H1 (cell line): ENCODE data around the gene RASGEF1C. TPM values are rescaled to one million over a fixed set of nuclear protein-coding genes. Genes with fewer than 3 reads are reported as not detected.

Experiments used
- CTCF ChIA-PET: fragments of 300-600 bp; sonication (Branson Sonifier 250); formaldehyde crosslinking; loops from one replicate; lab custom pipeline; 2021; ENCODE audit not compliant: partially characterized antibody; lab: Charles Lee
- POLR2A ChIA-PET: fragments of 300-600 bp; sonication (Branson Sonifier 250); formaldehyde crosslinking; loops from one replicate; lab custom pipeline; 2021; ENCODE audit warnings: inconsistent platforms; ENCODE audit not compliant: partially characterized antibody; lab: Charles Lee
- DNase-seq, 2 experiments: peaks; one replicate each; pipeline versions ENCODE4 v3.0.0 to v3.0.0-alpha.2; 2010 to 2022; ENCODE audit warnings: low spot score in 2 of 2, low read depth in 1 of 2, mixed read lengths in 1 of 2
- FAIRE-seq: peaks from 2 replicates; lab custom pipeline; 2011; peaks lifted over from hg19 to GRCh38; lab: Jason Lieb, UNC
- H2AFZ ChIP-seq: 2 replicates; pipeline ENCODE4 v1.8.1; 2012; ENCODE audit warnings: low read length, inconsistent platforms
- H2AK5ac ChIP-seq: 2 replicates; pipeline ENCODE4 v1.6.1; 2013; ENCODE audit warnings: low read depth, low read length
- H2BK120ac ChIP-seq: replicated peaks from 2 replicates; pipeline ENCODE3; 2013; ENCODE audit warnings: low read depth, low read length, inconsistent platforms
- H2BK12ac ChIP-seq: 2 replicates; pipeline ENCODE4 v1.6.1; 2013; ENCODE audit warnings: low read depth, low read length
- H2BK15ac ChIP-seq: 2 replicates; pipeline ENCODE4 v1.6.1; 2013; ENCODE audit warnings: low read length
- H2BK20ac ChIP-seq: 2 replicates; pipeline ENCODE4 v1.6.1; 2013; ENCODE audit warnings: low read length
- H2BK5ac ChIP-seq: 2 replicates; pipeline ENCODE4 v1.6.1; 2013; ENCODE audit warnings: low read depth, low read length
- H3K14ac ChIP-seq: 2 replicates; pipeline ENCODE4 v1.6.1; 2013; ENCODE audit warnings: inconsistent platforms; ENCODE audit not compliant: insufficient read length
- H3K18ac ChIP-seq: 2 replicates; pipeline ENCODE4 v1.6.1; 2013; ENCODE audit warnings: low read length; ENCODE audit errors: extremely low read depth
- H3K23ac ChIP-seq: 2 replicates; pipeline ENCODE4 v1.6.1; 2013; ENCODE audit warnings: inconsistent platforms; ENCODE audit not compliant: insufficient read length
- H3K23me2 ChIP-seq: 2 replicates; pipeline ENCODE4 v1.6.1; 2013; ENCODE audit warnings: low read depth, low read length
- H3K27ac ChIP-seq: 2 replicates; pipeline ENCODE4 v1.6.1; 2011; ENCODE audit warnings: low read depth, low read length, inconsistent platforms
- H3K27me3 ChIP-seq, 4 experiments: replicated peaks in 1 of 4; 1 replicate in 1 of 4; 2 replicates in 3 of 4; pipeline versions ENCODE4 v1.6.1 to v1.8.1; 2011 to 2013; ENCODE audit warnings: low read length in 3 of 4, mild to moderate bottlenecking in 3 of 4, inconsistent platforms in 2 of 4, mixed read lengths in 2 of 4, moderate library complexity in 1 of 4; ENCODE audit not compliant: control insufficient read depth in 3 of 4, insufficient read depth in 3 of 4; ENCODE audit errors: extremely low read depth in 1 of 4
- H3K36me3 ChIP-seq, 4 experiments: 2 replicates each; pipeline versions ENCODE4 v1.6.1 to v1.8.1; 2011 to 2013; ENCODE audit warnings: mild to moderate bottlenecking in 4 of 4, low read length in 3 of 4, moderate library complexity in 2 of 4, control low read depth in 1 of 4, inconsistent platforms in 1 of 4; ENCODE audit not compliant: insufficient read depth in 4 of 4, control insufficient read depth in 2 of 4
- H3K4ac ChIP-seq: replicated peaks from 2 replicates; pipeline ENCODE3; 2013; ENCODE audit warnings: low read length, low read depth, mixed read lengths, inconsistent platforms; ENCODE audit not compliant: insufficient read length
- H3K4me1 ChIP-seq, 4 experiments: replicated peaks in 1 of 4; 1 replicate in 1 of 4; 2 replicates in 3 of 4; pipeline versions ENCODE4 v1.6.1 to v1.8.1; 2011 to 2013; ENCODE audit warnings: low read length in 3 of 4, inconsistent platforms in 2 of 4, mixed read lengths in 1 of 4; ENCODE audit not compliant: insufficient read depth in 4 of 4, control insufficient read depth in 3 of 4
- H3K4me2 ChIP-seq, 2 experiments: 2 replicates each; pipeline versions ENCODE4 v1.6.1 to v1.8.1; 2011 to 2013; ENCODE audit warnings: low read depth in 2 of 2, low read length in 2 of 2, control low read depth in 1 of 2, inconsistent platforms in 1 of 2, mild to moderate bottlenecking in 1 of 2; ENCODE audit not compliant: insufficient read depth in 1 of 2
- H3K4me3 ChIP-seq, 4 experiments: fragments of 200-600, 300-600 bp in 1 of 4; sonication (generic), shearing (Covaris generic), sonication (Bioruptor Twin) in 1 of 4; 2 replicates each; pipeline versions ENCODE4 v1.5.1 to v1.8.1; 2011 to 2016; ENCODE audit warnings: low read length in 4 of 4, low read depth in 3 of 4, control low read depth in 2 of 4, inconsistent platforms in 2 of 4, mild to moderate bottlenecking in 2 of 4, mixed read lengths in 1 of 4, moderate library complexity in 1 of 4; ENCODE audit not compliant: insufficient read depth in 2 of 4; ENCODE audit errors: extremely low read depth in 1 of 4
- H3K56ac ChIP-seq: replicated peaks from 2 replicates; pipeline ENCODE3; 2013; ENCODE audit warnings: low read depth, mild to moderate bottlenecking, mixed read lengths, low read length, inconsistent platforms; ENCODE audit not compliant: insufficient read length
- H3K79me1 ChIP-seq: 2 replicates; pipeline ENCODE4 v1.6.1; 2013; ENCODE audit warnings: low read depth, low read length, control low read depth
- H3K79me2 ChIP-seq, 2 experiments: 2 replicates each; pipeline versions ENCODE4 v1.6.1 to v1.8.1; 2012 to 2013; ENCODE audit warnings: low read length in 2 of 2, mild to moderate bottlenecking in 2 of 2, inconsistent platforms in 1 of 2; ENCODE audit not compliant: insufficient read depth in 2 of 2, control insufficient read depth in 1 of 2
- H3K9ac ChIP-seq, 4 experiments: replicated peaks in 1 of 4; 1 replicate in 1 of 4; 2 replicates in 3 of 4; pipeline versions ENCODE4 v1.6.1 to v1.8.1; 2011 to 2013; ENCODE audit warnings: low read depth in 3 of 4, low read length in 3 of 4, control low read depth in 2 of 4, mild to moderate bottlenecking in 2 of 4, moderate library complexity in 2 of 4, inconsistent platforms in 1 of 4; ENCODE audit errors: extremely low read depth in 1 of 4
- H3K9me3 ChIP-seq, 2 experiments: 2 replicates each; pipeline versions ENCODE4 v1.6.1 to v1.8.1; 2012 to 2013; ENCODE audit warnings: mild to moderate bottlenecking in 2 of 2, moderate library complexity in 2 of 2, control low read depth in 1 of 2, inconsistent platforms in 1 of 2, low read depth in 1 of 2, low read length in 1 of 2, mixed read lengths in 1 of 2; ENCODE audit not compliant: insufficient read depth in 2 of 2
- H4K20me1 ChIP-seq, 2 experiments: replicated peaks in 1 of 2; 2 replicates each; pipeline versions ENCODE3 to v1.8.1; 2011 to 2013; ENCODE audit warnings: inconsistent platforms in 2 of 2, low read length in 2 of 2, mild to moderate bottlenecking in 1 of 2; ENCODE audit not compliant: insufficient read depth in 2 of 2, control insufficient read depth in 1 of 2
- H4K5ac ChIP-seq: 2 replicates; pipeline ENCODE4 v1.6.1; 2013; ENCODE audit warnings: low read length, low read depth, mixed read lengths, inconsistent platforms; ENCODE audit not compliant: insufficient read length
- H4K8ac ChIP-seq: 2 replicates; pipeline ENCODE4 v1.8.0; 2013; ENCODE audit warnings: mild to moderate bottlenecking, moderate library complexity, low read length, inconsistent platforms; ENCODE audit not compliant: insufficient read depth; ENCODE audit errors: extremely low read depth
- H4K91ac ChIP-seq: replicated peaks from 2 replicates; pipeline ENCODE3; 2013; ENCODE audit warnings: low read length, mixed read lengths, inconsistent platforms; ENCODE audit not compliant: insufficient read length
- EGR1 ChIP-seq: IDR thresholded peaks from 2 replicates; pipeline ENCODE4 v1.6.1; 2011; ENCODE audit warnings: low read depth, low read length, borderline replicate concordance
- KDM4A ChIP-seq: IDR thresholded peaks from one replicate; pipeline ENCODE4 v1.7.1; 2012; ENCODE audit warnings: low read depth, mild to moderate bottlenecking, moderate library complexity, low read length, inconsistent platforms; ENCODE audit not compliant: severe bottlenecking
- NRF1 ChIP-seq: IDR thresholded peaks from 2 replicates; pipeline ENCODE4 v1.6.1; 2011; ENCODE audit warnings: mild to moderate bottlenecking, low read depth, low read length, improper control_type of control experiment
- PHF8 ChIP-seq: fragments of 200-600 bp; sonication (generic); conservative IDR thresholded peaks from 2 replicates; pipeline ENCODE4 v1.7.1; 2012; ENCODE audit warnings: low read depth, mild to moderate bottlenecking, inconsistent platforms, low read length, moderate library complexity
- RXRA ChIP-seq: IDR thresholded peaks from 2 replicates; pipeline ENCODE4 v1.6.1; 2011; ENCODE audit warnings: low read depth, mild to moderate bottlenecking, low read length, moderate library complexity; ENCODE audit not compliant: insufficient read depth
- ZNF274 ChIP-seq: IDR thresholded peaks from 2 replicates; pipeline ENCODE4 v1.7.0; 2012; ENCODE audit warnings: low read length, borderline replicate concordance; ENCODE audit errors: extremely low read depth
- WGBS, 2 experiments: shearing (Covaris generic) in 1 of 2; methylation state at CpG; one replicate each; pipeline versions ENCODE4 v1.1.6 to v1.1.7; 2013 to 2015; ENCODE audit warnings: low lambda C conversion rate in 2 of 2, mixed read lengths in 2 of 2, inconsistent platforms in 1 of 2, low coverage in 1 of 2, missing lambda C conversion rate in 1 of 2; ENCODE audit not compliant: insufficient replicate concordance in 2 of 2, insufficient coverage in 1 of 2, insufficient read length in 1 of 2; ENCODE audit errors: extremely low coverage in 1 of 2, missing lambda C conversion rate in 1 of 2; 5-methylcytosine and 5-hydroxymethylcytosine counted together
- polyA plus RNA-seq, 7 experiments: library from polyadenylated mRNA; depleted of rRNA in 3 of 7; stranded (reverse) in 5 of 7; unstranded in 2 of 7; fragments of >200 nt in 5 of 7; fragments of 200-250 nt in 2 of 7; gene quantifications; 1 replicate in 5 of 7; 2 replicates in 1 of 7; 4 replicates in 1 of 7; pipeline versions ENCODE4 v1.2.1 to v1.2.3, GENCODE V29; 2011 to 2013; ENCODE audit warnings: missing spikeins in 2 of 7, mixed read lengths in 2 of 7
- total RNA-seq: library from RNA; stranded (reverse); fragmentation: NEBNext Ultra II Directional; extraction: Animal tissue kit (Norgen Biotek cat#: 25700); gene quantifications from 2 replicates; pipeline ENCODE4 v1.2.1, GENCODE V29; 2021

Gene RASGEF1C
- total and polyA plus RNA-seq, 2 of the 8 experiments (the other 6 are each of a cell fraction or from before 2014, with no cell fraction given): 0.26 to 0.61 TPM

- H3K27me3 ChIP-seq: no peaks in the 10 kb centered on the region
- TF ChIP-seq RXRA (no peak), EGR1 (no peak), PHF8 (no peak), NRF1 (no peak), KDM4A (no peak), ZNF274 (no peak)
Observed at GRCh38 chr5:180180421-180180820, 28.6 kb downstream of the RASGEF1C start.

More at GRCh38 chr5:180180421-180180820, 28.6 kb downstream of the RASGEF1C start:
- Histone ChIP-seq H4K91ac (no peak overlapping the region), H3K56ac (no peak overlapping the region), H2AK5ac (no peak overlapping the region), H4K20me1 (peaks cover 0 to 2% of the 10 kb centered on the region in 2 experiments), H4K8ac (no peak overlapping the region; the same call in 1 of the 2 replicates), H3K79me2 (no peaks in the 10 kb centered on the region), H3K23me2 (no peaks in the 10 kb centered on the region), H3K14ac (no peak overlapping the region), H2AFZ (no peak overlapping the region), H3K79me1 (no peaks in the 10 kb centered on the region), H2BK120ac (no peak overlapping the region), H3K4me1 (peaks cover 0 to 7% (median 3%) of the 10 kb centered on the region in 4 experiments; a peak in 3 of 7 replicates), H3K4ac (no peak overlapping the region), H2BK15ac (no peak overlapping the region), H3K23ac (no peak overlapping the region), H2BK5ac (0 out of 2 replicates have a peak overlapping the region, but pooled peaks have one; percentile 24), H3K9ac (no peak overlapping the region), H4K5ac (no peak overlapping the region), H3K36me3 (no peaks in the 10 kb centered on the region), H2BK12ac (no peak overlapping the region), H3K18ac (no peak overlapping the region), H2BK20ac (no peak overlapping the region), H3K4me2 (no peak overlapping the region), H3K27ac (no peak overlapping the region), H3K4me3 (no peak overlapping the region), H3K9me3 (no peaks in the 10 kb centered on the region; a peak in 1 of 4 replicates)
- CTCF ChIA-PET: interaction anchor here (0.7 to 2.2 kb wide), 3 partner anchors 19 to 53 kb away, joined by 3 to 7 read pairs (median 4); no protein-coding TSS in a partner anchor
- DNase-seq (no peak), FAIRE-seq (no peak)
- 91% methylated on average over 6 of the region's 6 CpGs; no CpG with 5 or more reads in 1 of the 2 experiments for WGBS, 2 experiments
- POLR2A ChIA-PET: interaction anchor here (0.5 to 0.7 kb wide), 2 partner anchors 158 to 344 kb away, joined by 3 read pairs; no protein-coding TSS in a partner anchor
